ENCODE data around the gene HCFC1.

The HCFC1 gene

GRCh38 chrX:153961292-153961691 lies 10.3 kb downstream of the HCFC1 start:
- H3K9ac ChIP-seq (ENCODE audit: low read length), result no peak overlapping the region
- H3K4me3 ChIP-seq (ENCODE audit: insufficient read depth in 1 of 2, low read depth in 1 of 2, low read length in 2 of 2), result no peak overlapping the region
- H2BK12ac ChIP-seq (ENCODE audit: low read length in 2 of 2), result no peak overlapping the region
- no peak overlapping the region for H4K91ac ChIP-seq (ENCODE audit: low read length)
- DNase-seq, result no peak
- no peak overlapping the region for H3K4ac ChIP-seq (ENCODE audit: low read depth in 1 of 2, low read length in 2 of 2)
- no peak overlapping the region for H4K8ac ChIP-seq (ENCODE audit: low read length)
- peaks cover 15% of the 10 kb centered on the region for H3K79me1 ChIP-seq (replicated peaks; ENCODE audit: low read length, poor library complexity, severe bottlenecking)
- no peak overlapping the region for H3K4me2 ChIP-seq (ENCODE audit: low read length, poor library complexity, severe bottlenecking)
- no peak overlapping the region for H3K27ac ChIP-seq (ENCODE audit: low read length, poor library complexity, severe bottlenecking)
- no peak overlapping the region for H2BK15ac ChIP-seq (ENCODE audit: low read depth, poor library complexity, severe bottlenecking)
- no peak overlapping the region for H2BK120ac ChIP-seq (ENCODE audit: low read depth, low read length)
- no peak overlapping the region for H3K23ac ChIP-seq (ENCODE audit: low read length in 2 of 2)
- H2BK5ac ChIP-seq (ENCODE audit: low read depth, low read length, poor library complexity, severe bottlenecking), result no peak overlapping the region
- H3K14ac ChIP-seq (ENCODE audit: low read length in 2 of 2), result no peak overlapping the region
- H2AK5ac ChIP-seq (ENCODE audit: low read length, severe bottlenecking), result no peak overlapping the region
- H3K36me3 ChIP-seq (ENCODE audit: control insufficient read depth in 1 of 2, insufficient read depth in 2 of 2, low read depth in 1 of 2, low read length in 2 of 2), result peaks cover 70 to 86% of the 10 kb centered on the region in 2 experiments
- H3K9me3 ChIP-seq (ENCODE audit: control insufficient read depth, low read length), result no peaks in the 10 kb centered on the region
- peaks cover 9% of the 10 kb centered on the region for H3K4me1 ChIP-seq (ENCODE audit: control insufficient read depth, insufficient read depth, low read depth, low read length)
- over 99% methylated on average over 10 of the region's 11 CpGs for WGBS
- H2AFZ ChIP-seq (ENCODE audit: low read depth, low read length), result no peak overlapping the region
- no peak overlapping the region for H3K18ac ChIP-seq (ENCODE audit: low read depth in 1 of 2, low read length in 2 of 2)
- peaks cover 0 to 4% of the 10 kb centered on the region in 2 experiments for H3K27me3 ChIP-seq (ENCODE audit: control insufficient read depth in 1 of 2, insufficient read depth in 1 of 2, low read length in 2 of 2)

- Histone ChIP-seq H3K4me3 (ENCODE audit: insufficient read depth in 1 of 2, low read depth in 1 of 2, low read length in 2 of 2) (no peak overlapping the region), H4K91ac (ENCODE audit: low read length) (no peak overlapping the region)
- 98% methylated on average over 22 of the region's 22 CpGs for WGBS
These were observed 10.8 kb downstream of the HCFC1 start for GRCh38 chrX:153960786-153961185.

GRCh38 chrX:153960077-153960476 lies 11.5 kb downstream of the HCFC1 start:
- Histone ChIP-seq H3K4ac (ENCODE audit: low read depth in 1 of 2, low read length in 2 of 2) (no peak overlapping the region), H3K79me1 (replicated peaks; ENCODE audit: low read length, poor library complexity, severe bottlenecking) (peaks cover 15% of the 10 kb centered on the region), H2AK5ac (ENCODE audit: low read length, severe bottlenecking) (no peak overlapping the region), H3K4me3 (ENCODE audit: insufficient read depth in 1 of 2, low read depth in 1 of 2, low read length in 2 of 2) (no peak overlapping the region), H3K9me3 (ENCODE audit: control insufficient read depth, low read length) (no peaks in the 10 kb centered on the region), H2BK12ac (ENCODE audit: low read length in 2 of 2) (no peak overlapping the region), H3K4me2 (ENCODE audit: low read length, poor library complexity, severe bottlenecking) (no peak overlapping the region), H4K91ac (ENCODE audit: low read length) (no peak overlapping the region), H3K27ac (ENCODE audit: low read length, poor library complexity, severe bottlenecking) (no peak overlapping the region), H3K18ac (ENCODE audit: low read depth in 1 of 2, low read length in 2 of 2) (no peak overlapping the region), H2BK5ac (ENCODE audit: low read depth, low read length, poor library complexity, severe bottlenecking) (no peak overlapping the region), H3K36me3 (ENCODE audit: control insufficient read depth in 1 of 2, insufficient read depth in 2 of 2, low read depth in 1 of 2, low read length in 2 of 2) (peaks cover 82 to 94% of the 10 kb centered on the region in 2 experiments), H4K8ac (ENCODE audit: low read length) (no peak overlapping the region), H3K14ac (ENCODE audit: low read length in 2 of 2) (no peak overlapping the region), H2AFZ (ENCODE audit: low read depth, low read length) (no peak overlapping the region), H3K9ac (ENCODE audit: low read length) (no peak overlapping the region), H2BK15ac (ENCODE audit: low read depth, poor library complexity, severe bottlenecking) (no peak overlapping the region), H3K27me3 (ENCODE audit: control insufficient read depth in 1 of 2, insufficient read depth in 1 of 2, low read length in 2 of 2) (peaks cover 0 to 4% of the 10 kb centered on the region in 2 experiments), H3K4me1 (ENCODE audit: control insufficient read depth, insufficient read depth, low read depth, low read length) (no peaks in the 10 kb centered on the region), H2BK120ac (ENCODE audit: low read depth, low read length) (no peak overlapping the region), H3K23ac (ENCODE audit: low read length in 2 of 2) (no peak overlapping the region)
- 100% methylated on average over 7 of the region's 16 CpGs for whole genome bisulfite sequencing
- DNase-seq, result no peak

More at GRCh38 chrX:153960786-153961185, 10.8 kb downstream of the HCFC1 start:
- H3K27ac ChIP-seq (ENCODE audit: low read length, poor library complexity, severe bottlenecking), result no peak overlapping the region
- H3K9ac ChIP-seq (ENCODE audit: low read length), result no peak overlapping the region
- H3K36me3 ChIP-seq (ENCODE audit: control insufficient read depth in 1 of 2, insufficient read depth in 2 of 2, low read depth in 1 of 2, low read length in 2 of 2), result peaks cover 75 to 91% of the 10 kb centered on the region in 2 experiments
- no peak overlapping the region for H2BK12ac ChIP-seq (ENCODE audit: low read length in 2 of 2)
- no peak overlapping the region for H2AK5ac ChIP-seq (ENCODE audit: low read length, severe bottlenecking)
- no peak overlapping the region for H4K8ac ChIP-seq (ENCODE audit: low read length)
- H2BK120ac ChIP-seq (ENCODE audit: low read depth, low read length), result no peak overlapping the region
- no peak overlapping the region for H2BK15ac ChIP-seq (ENCODE audit: low read depth, poor library complexity, severe bottlenecking)
- peaks cover 0 to 4% of the 10 kb centered on the region in 2 experiments for H3K27me3 ChIP-seq (ENCODE audit: control insufficient read depth in 1 of 2, insufficient read depth in 1 of 2, low read length in 2 of 2)
- H3K18ac ChIP-seq (ENCODE audit: low read depth in 1 of 2, low read length in 2 of 2), result no peak overlapping the region
- H3K4me2 ChIP-seq (ENCODE audit: low read length, poor library complexity, severe bottlenecking), result no peak overlapping the region
- H3K14ac ChIP-seq (ENCODE audit: low read length in 2 of 2), result no peak overlapping the region
- H3K4ac ChIP-seq (ENCODE audit: low read depth in 1 of 2, low read length in 2 of 2), result no peak overlapping the region
- H2AFZ ChIP-seq (ENCODE audit: low read depth, low read length), result no peak overlapping the region
- H3K79me1 ChIP-seq (replicated peaks; ENCODE audit: low read length, poor library complexity, severe bottlenecking), result peaks cover 15% of the 10 kb centered on the region
- H2BK5ac ChIP-seq (ENCODE audit: low read depth, low read length, poor library complexity, severe bottlenecking), result no peak overlapping the region
- H3K4me1 ChIP-seq (ENCODE audit: control insufficient read depth, insufficient read depth, low read depth, low read length), result peaks cover 4% of the 10 kb centered on the region
- no peak for DNase-seq
- H3K9me3 ChIP-seq (ENCODE audit: control insufficient read depth, low read length), result no peaks in the 10 kb centered on the region
- H3K23ac ChIP-seq (ENCODE audit: low read length in 2 of 2), result no peak overlapping the region

- no peak overlapping the region for H3K14ac ChIP-seq (ENCODE audit: low read length in 2 of 2)
- H2AFZ ChIP-seq (ENCODE audit: low read depth, low read length), result no peak overlapping the region
- H3K4me2 ChIP-seq (ENCODE audit: low read length, poor library complexity, severe bottlenecking), result no peak overlapping the region
- peaks cover 15% of the 10 kb centered on the region for H3K79me1 ChIP-seq (replicated peaks; ENCODE audit: low read length, poor library complexity, severe bottlenecking)
- no peak for DNase-seq
- no peak overlapping the region for H2BK12ac ChIP-seq (ENCODE audit: low read length in 2 of 2)
- H3K27me3 ChIP-seq (ENCODE audit: control insufficient read depth in 1 of 2, insufficient read depth in 1 of 2, low read length in 2 of 2), result peaks cover 0 to 4% of the 10 kb centered on the region in 2 experiments
- no peaks in the 10 kb centered on the region for H3K4me1 ChIP-seq (ENCODE audit: control insufficient read depth, insufficient read depth, low read depth, low read length)
- H2BK120ac ChIP-seq (ENCODE audit: low read depth, low read length), result no peak overlapping the region
- H3K23ac ChIP-seq (ENCODE audit: low read length in 2 of 2), result no peak overlapping the region
- H2BK15ac ChIP-seq (ENCODE audit: low read depth, poor library complexity, severe bottlenecking), result no peak overlapping the region
- no peak overlapping the region for H3K9ac ChIP-seq (ENCODE audit: low read length)
- no peak overlapping the region for H3K4me3 ChIP-seq (ENCODE audit: insufficient read depth in 1 of 2, low read depth in 1 of 2, low read length in 2 of 2)
- no peak overlapping the region for H3K18ac ChIP-seq (ENCODE audit: low read depth in 1 of 2, low read length in 2 of 2)
- H4K8ac ChIP-seq (ENCODE audit: low read length), result no peak overlapping the region
- H3K4ac ChIP-seq (ENCODE audit: low read depth in 1 of 2, low read length in 2 of 2), result no peak overlapping the region
- no peaks in the 10 kb centered on the region for H3K9me3 ChIP-seq (ENCODE audit: control insufficient read depth, low read length)
- H2AK5ac ChIP-seq (ENCODE audit: low read length, severe bottlenecking), result no peak overlapping the region
- H4K91ac ChIP-seq (ENCODE audit: low read length), result no peak overlapping the region
- peaks cover 85 to 98% of the 10 kb centered on the region in 2 experiments for H3K36me3 ChIP-seq (ENCODE audit: control insufficient read depth in 1 of 2, insufficient read depth in 2 of 2, low read depth in 1 of 2, low read length in 2 of 2)
- no peak overlapping the region for H2BK5ac ChIP-seq (ENCODE audit: low read depth, low read length, poor library complexity, severe bottlenecking)
- WGBS, result 99% methylated on average over 12 of the region's 15 CpGs
- H3K27ac ChIP-seq (ENCODE audit: low read length, poor library complexity, severe bottlenecking), result no peak overlapping the region
These were observed 12.0 kb downstream of the HCFC1 start for GRCh38 chrX:153959649-153960048.

Data from mesenchymal stem cell (in vitro differentiated cells and primary cell).